A549 (cell line): ENCODE results near the gene OSCAR. TPM values are rescaled to one million over a fixed set of nuclear protein-coding genes. Genes with fewer than 3 reads are reported as not detected.

Source experiments
- ATAC-seq, 2 experiments: fragments of 200-7000 bp in 1 of 2; fragments of >200 bp in 1 of 2; cut with Nextera tagmentation in 1 of 2; cut with Tn5 transposase in 1 of 2; 3 replicates each; pipeline versions ENCODE4 v1.8.0 to v1.9.1; 2018 to 2020; ENCODE audit warnings: mild to moderate bottlenecking in 1 of 2, moderate library complexity in 1 of 2
- CTCF ChIA-PET: fragments of 300-600 bp; sonication (Branson Sonifier 250); formaldehyde crosslinking; extraction: SDS; loops from one replicate; lab custom pipeline; 2021; ENCODE audit warnings: antibody characterized with exemption, inconsistent platforms; lab: Yijun Ruan, JAX
- POLR2A ChIA-PET: fragments of 350-600 bp; formaldehyde crosslinking; extraction: SDS; loops from one replicate; lab custom pipeline; 2021; ENCODE audit warnings: antibody characterized with exemption, inconsistent platforms; lab: Yijun Ruan, JAX
- DNase-seq, 2 experiments: peaks; one replicate each; pipeline versions ENCODE4 v3.0.0 to v3.0.0-alpha.2; 2011 to 2016; ENCODE audit warnings: low read depth in 1 of 2, low spot score in 1 of 2
- FAIRE-seq: peaks from 2 replicates; lab custom pipeline; 2011; peaks lifted over from hg19 to GRCh38; lab: Jason Lieb, UNC
- H3K27ac ChIP-seq, 2 experiments: fragments of >200 bp; sonication (Bioruptor Twin); formaldehyde crosslinking; 3 replicates each; pipeline ENCODE4 v1.5.1; 2016 to 2017
- H3K4me1 ChIP-seq: fragments of >200 bp; sonication (Bioruptor Twin); formaldehyde crosslinking; 3 replicates; pipeline ENCODE4 v1.6.1; 2016
- H3K4me2 ChIP-seq: fragments of >200 bp; sonication (Bioruptor Twin); formaldehyde crosslinking; 3 replicates; pipeline ENCODE4 v1.6.1; 2016
- H3K4me3 ChIP-seq: fragments of >200 bp; sonication (Bioruptor Twin); formaldehyde crosslinking; 3 replicates; pipeline ENCODE4 v1.5.1; 2016
- H3K9me3 ChIP-seq: fragments of >200 bp; sonication (Bioruptor Twin); formaldehyde crosslinking; 3 replicates; pipeline ENCODE4 v1.6.1; 2016
- BHLHE40 ChIP-seq: IDR thresholded peaks from 2 replicates; pipeline ENCODE4 v1.6.1; 2012; ENCODE audit warnings: low read depth, low read length, inconsistent platforms
- CTCF ChIP-seq: fragments of >200 bp; sonication (Bioruptor Twin); formaldehyde crosslinking; IDR thresholded peaks from 3 replicates; pipeline ENCODE4 v1.5.1; 2016
- EHF ChIP-seq: fragments of 250-450 bp; sonication (Bioruptor Pico); IDR thresholded peaks from 2 replicates; pipeline ENCODE4 v1.5.0; 2020; ENCODE audit warnings: mild to moderate bottlenecking
- EHMT2 ChIP-seq: fragments of 200-600 bp; sonication (generic); IDR thresholded peaks from 2 replicates; pipeline ENCODE4 v1.6.1; 2016; ENCODE audit warnings: antibody characterized with exemption, low read depth, mild to moderate bottlenecking, moderate library complexity
- ESRRA ChIP-seq: fragments of 150-350 bp; IDR thresholded peaks from 2 replicates; pipeline ENCODE4 v1.6.1; 2014; ENCODE audit warnings: mild to moderate bottlenecking, low read length, borderline replicate concordance
- FOXS1 ChIP-seq: fragments of 250-450 bp; sonication (Bioruptor Pico); IDR thresholded peaks from 2 replicates; pipeline ENCODE4 v1.5.0; 2020; ENCODE audit warnings: mild to moderate bottlenecking, moderate library complexity
- GATA3 ChIP-seq: IDR thresholded peaks from 2 replicates; pipeline ENCODE4 v1.6.1; 2012; ENCODE audit warnings: borderline replicate concordance
- HDAC2 ChIP-seq: fragments of 200-600 bp; sonication (generic); IDR thresholded peaks from 2 replicates; pipeline ENCODE4 v1.6.1; 2016
- HES2 ChIP-seq: fragments of >200 bp; sonication (Bioruptor Twin); formaldehyde crosslinking; IDR thresholded peaks from 2 replicates; pipeline ENCODE4 v1.6.1; 2016
- HEYL ChIP-seq: fragments of 250-450 bp; sonication (Bioruptor Pico); IDR thresholded peaks from 2 replicates; pipeline ENCODE4 v1.8.0; 2021; ENCODE audit warnings: mild to moderate bottlenecking, moderate library complexity
- JUN ChIP-seq, 2 experiments: fragments of >200 bp; sonication (Bioruptor Twin); formaldehyde crosslinking; IDR thresholded peaks; 2 replicates in 1 of 2; 3 replicates in 1 of 2; pipeline ENCODE4 v1.6.1; 2016 to 2017
- KDM1A ChIP-seq: fragments of 200-600 bp; sonication (generic); IDR thresholded peaks from 2 replicates; pipeline ENCODE4 v1.6.1; 2016; ENCODE audit warnings: low read depth, mild to moderate bottlenecking
- KDM5A ChIP-seq: fragments of 200-600 bp; sonication (generic); IDR thresholded peaks from 2 replicates; pipeline ENCODE4 v1.6.1; 2016; ENCODE audit warnings: antibody characterized with exemption, mild to moderate bottlenecking
- MAX ChIP-seq: IDR thresholded peaks from 2 replicates; pipeline ENCODE4 v1.6.1; 2012
- MAZ ChIP-seq: fragments of 150-350 bp; IDR thresholded peaks from 2 replicates; pipeline ENCODE4 v1.6.1; 2014; ENCODE audit warnings: antibody characterized with exemption, low read depth, low read length, borderline replicate concordance
- NPAS2 ChIP-seq: fragments of 250-450 bp; sonication (Bioruptor Pico); IDR thresholded peaks from 2 replicates; pipeline ENCODE4 v1.8.0; 2022; ENCODE audit warnings: mild to moderate bottlenecking, moderate library complexity, borderline replicate concordance
- PBX3 ChIP-seq: IDR thresholded peaks from 2 replicates; pipeline ENCODE4 v1.6.1; 2012
- PHF8 ChIP-seq: fragments of 200-600 bp; sonication (generic); IDR thresholded peaks from 2 replicates; pipeline ENCODE4 v1.6.1; 2016; ENCODE audit warnings: low read depth, mild to moderate bottlenecking, antibody characterized with exemption, moderate library complexity, borderline replicate concordance
- POLR2A ChIP-seq: IDR thresholded peaks from 2 replicates; pipeline ENCODE4 v1.6.1; 2012; ENCODE audit warnings: mild to moderate bottlenecking, low read length
- RAD21 ChIP-seq, 2 experiments: fragments of >200 bp in 1 of 2; sonication (Bioruptor Twin) in 1 of 2; formaldehyde crosslinking in 1 of 2; IDR thresholded peaks in 1 of 2; conservative IDR thresholded peaks in 1 of 2; 2 replicates in 1 of 2; 3 replicates in 1 of 2; pipeline ENCODE4 v1.6.1; 2012 to 2018; ENCODE audit warnings: inconsistent platforms in 1 of 2
- REST ChIP-seq: fragments of 200-600 bp; sonication (generic); IDR thresholded peaks from 2 replicates; pipeline ENCODE4 v1.6.1; 2016; ENCODE audit warnings: antibody characterized with exemption, mild to moderate bottlenecking, moderate library complexity
- SMC3 ChIP-seq: fragments of >200 bp; sonication (Bioruptor Twin); formaldehyde crosslinking; IDR thresholded peaks from 3 replicates; pipeline ENCODE4 v1.6.1; 2018; ENCODE audit warnings: inconsistent platforms
- ZC3H11A ChIP-seq: fragments of 450-650 bp; IDR thresholded peaks from 2 replicates; pipeline ENCODE4 v1.6.1; 2014; ENCODE audit warnings: antibody characterized with exemption, mild to moderate bottlenecking
- ZFP36 ChIP-seq: fragments of 450-650 bp; IDR thresholded peaks from 2 replicates; pipeline ENCODE4 v1.6.1; 2014; ENCODE audit warnings: borderline replicate concordance; ENCODE audit not compliant: partially characterized antibody
- ZSCAN20 ChIP-seq: fragments of 250-450 bp; sonication (Bioruptor Pico); IDR thresholded peaks from 2 replicates; pipeline ENCODE4 v1.8.0; 2022; ENCODE audit warnings: mild to moderate bottlenecking, moderate library complexity
- WGBS: methylation state at CpG from one replicate; pipeline ENCODE4 v1.1.6; 2017; ENCODE audit errors: missing lambda C conversion rate; 5-methylcytosine and 5-hydroxymethylcytosine counted together
- polyA plus RNA-seq, 4 experiments: library from polyadenylated mRNA; depleted of rRNA in 3 of 4; stranded (reverse); fragments of >200 nt; fragmentation: RNase III in 1 of 4; extraction: RNeasy Plus Mini Kit Qiagen cat#74134 plus additional on column Dnase treatment in 1 of 4; gene quantifications; 2 replicates in 3 of 4; 3 replicates in 1 of 4; pipeline ENCODE4 v1.2.3, GENCODE V29; 2011 to 2017

OSCAR gene
- polyA plus RNA-seq, 2 of the 4 experiments (the other 2 are of a cell fraction) = 0.26 to 0.28 TPM

GRCh38 chr19:54105796-54106195, 5.2 kb upstream of the OSCAR start:
- no peak overlapping the region for H3K4me2 ChIP-seq
- WGBS = 94% methylated on average over 10 of the region's 10 CpGs
- no peak for ATAC-seq
- no peak overlapping the region for H3K4me3 ChIP-seq
- DNase-seq = no peak
- CTCF ChIA-PET = interaction anchor here (0.6 kb wide), 1 partner anchor 668 kb away, joined by 3 read pairs; no protein-coding TSS in a partner anchor
- no peaks in the 10 kb centered on the region for H3K9me3 ChIP-seq
- no peak overlapping the region for H3K27ac ChIP-seq
- 0 out of 3 replicates have a peak, but pooled peaks cover 8% of the 10 kb centered on the region for H3K4me1 ChIP-seq
- FAIRE-seq = no peak
- TF ChIP-seq GATA3 (no peak), REST (no peak), ZSCAN20 (no peak), NPAS2 (CRISPR knock-in tag) (no peak), FOXS1 (no peak), BHLHE40 (no peak), RAD21 (conservative IDR thresholded peaks at IDR 0.05 in 1 of 2, IDR thresholded peaks at IDR 0.05 in 1 of 2) (no peak), MAZ (no peak), EHF (CRISPR knock-in tag) (no peak), ZFP36 (no peak), SMC3 (no peak), ESRRA (no peak), PBX3 (no peak)
- TF ChIP-seq, all 56 proteins: peak for 0
- POLR2A ChIA-PET = interaction anchor here (0.6 kb wide), 1 partner anchor 626 kb away, joined by 4 read pairs; no protein-coding TSS in a partner anchor

GRCh38 chr19:54104998-54105715, 4.6 kb upstream of the OSCAR start:
- no peak for DNase-seq
- FAIRE-seq = no peak
- Histone ChIP-seq H3K9me3 (no peaks in the 10 kb centered on the region), H3K4me2 (no peak overlapping the region), H3K4me1 (0 out of 3 replicates have a peak, but pooled peaks cover 8% of the 10 kb centered on the region), H3K27ac (no peak overlapping the region), H3K4me3 (no peak overlapping the region)
- POLR2A ChIA-PET = interaction anchor here (0.6 kb wide), 1 partner anchor 626 kb away, joined by 4 read pairs; no protein-coding TSS in a partner anchor
- 92% methylated on average over 11 of the region's 11 CpGs for WGBS
- no peak for ATAC-seq
- CTCF ChIA-PET = interaction anchor here (0.6 to 0.8 kb wide), 2 partner anchors 17 to 668 kb away, joined by 3 read pairs; no protein-coding TSS in a partner anchor
- TF ChIP-seq ZC3H11A (no peak), HDAC2 (no peak), BHLHE40 (no peak), CTCF (no peak), RAD21 (conservative IDR thresholded peaks at IDR 0.05 in 1 of 2, IDR thresholded peaks at IDR 0.05 in 1 of 2) (no peak), EHMT2 (no peak), KDM1A (no peak), KDM5A (no peak), JUN (IDR thresholded peaks at IDR 0.05) (no peak), HEYL (CRISPR knock-in tag) (no peak), EHF (CRISPR knock-in tag) (no peak), PBX3 (no peak), HES2 (no peak), POLR2A (no peak), MAX (no peak), PHF8 (no peak)
